ENCODE measurements around the gene MRC1.

MRC1 gene

DNA sequence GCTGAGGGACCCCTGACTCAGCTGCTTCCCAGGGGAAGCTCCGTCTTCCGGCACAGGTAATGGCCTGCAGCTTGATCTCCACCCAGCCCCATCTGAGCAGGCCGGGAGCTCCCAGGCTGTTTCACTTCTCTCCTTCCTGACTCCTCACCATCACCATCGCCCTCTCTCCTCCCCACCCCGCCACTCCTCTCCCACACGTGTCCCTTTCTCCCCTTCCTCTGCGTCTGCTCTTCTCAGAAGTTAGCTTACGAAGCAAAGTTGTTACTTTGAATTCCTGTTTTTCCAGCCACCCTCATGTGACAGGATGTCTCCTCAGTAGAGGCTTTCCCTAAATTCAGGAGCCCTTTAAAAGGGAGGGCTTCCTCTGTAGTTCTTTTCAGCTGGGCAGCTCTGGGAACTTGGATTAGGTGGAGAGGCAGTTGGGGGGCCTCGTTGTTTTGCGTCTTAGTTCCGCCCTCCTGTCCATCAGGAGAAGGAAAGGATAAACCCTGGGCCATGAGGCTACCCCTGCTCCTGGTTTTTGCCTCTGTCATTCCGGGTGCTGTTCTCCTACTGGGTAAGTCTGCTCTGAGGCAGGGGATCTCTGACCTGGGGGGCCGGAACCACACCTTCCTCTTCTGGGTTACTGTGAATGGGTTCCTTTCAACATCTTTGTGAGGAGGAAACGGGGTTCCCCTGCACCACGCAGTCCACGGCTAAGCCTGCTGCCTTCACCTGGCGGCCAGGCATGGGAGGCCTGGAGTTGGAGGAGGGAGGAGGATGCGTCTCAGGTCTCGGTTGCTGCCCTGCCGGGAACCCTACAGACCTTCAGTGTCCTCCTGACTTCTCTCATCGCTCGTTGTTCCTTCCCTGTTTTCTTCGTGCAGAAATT lies at the start of gene MRC1:
Gene MRC1 (plus strand): TSS at position 378 of the 871 bp plus-strand sequence. CDS start 118 bp downstream, at position 496.
- H3K4me3 ChIP-seq (ENCODE audit: low read depth, low read length): no peak within 1 kb of the TSS
- DNase-seq (ENCODE audit: low read depth): no peak
- TF ChIP-seq, protein P1, sequence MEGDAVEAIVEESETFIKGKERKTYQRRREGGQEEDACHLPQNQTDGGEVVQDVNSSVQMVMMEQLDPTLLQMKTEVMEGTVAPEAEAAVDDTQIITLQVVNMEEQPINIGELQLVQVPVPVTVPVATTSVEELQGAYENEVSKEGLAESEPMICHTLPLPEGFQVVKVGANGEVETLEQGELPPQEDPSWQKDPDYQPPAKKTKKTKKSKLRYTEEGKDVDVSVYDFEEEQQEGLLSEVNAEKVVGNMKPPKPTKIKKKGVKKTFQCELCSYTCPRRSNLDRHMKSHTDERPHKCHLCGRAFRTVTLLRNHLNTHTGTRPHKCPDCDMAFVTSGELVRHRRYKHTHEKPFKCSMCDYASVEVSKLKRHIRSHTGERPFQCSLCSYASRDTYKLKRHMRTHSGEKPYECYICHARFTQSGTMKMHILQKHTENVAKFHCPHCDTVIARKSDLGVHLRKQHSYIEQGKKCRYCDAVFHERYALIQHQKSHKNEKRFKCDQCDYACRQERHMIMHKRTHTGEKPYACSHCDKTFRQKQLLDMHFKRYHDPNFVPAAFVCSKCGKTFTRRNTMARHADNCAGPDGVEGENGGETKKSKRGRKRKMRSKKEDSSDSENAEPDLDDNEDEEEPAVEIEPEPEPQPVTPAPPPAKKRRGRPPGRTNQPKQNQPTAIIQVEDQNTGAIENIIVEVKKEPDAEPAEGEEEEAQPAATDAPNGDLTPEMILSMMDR (conservative IDR thresholded peaks at IDR 0.05; ENCODE audit: low read depth, low read length): no peak

DNA sequence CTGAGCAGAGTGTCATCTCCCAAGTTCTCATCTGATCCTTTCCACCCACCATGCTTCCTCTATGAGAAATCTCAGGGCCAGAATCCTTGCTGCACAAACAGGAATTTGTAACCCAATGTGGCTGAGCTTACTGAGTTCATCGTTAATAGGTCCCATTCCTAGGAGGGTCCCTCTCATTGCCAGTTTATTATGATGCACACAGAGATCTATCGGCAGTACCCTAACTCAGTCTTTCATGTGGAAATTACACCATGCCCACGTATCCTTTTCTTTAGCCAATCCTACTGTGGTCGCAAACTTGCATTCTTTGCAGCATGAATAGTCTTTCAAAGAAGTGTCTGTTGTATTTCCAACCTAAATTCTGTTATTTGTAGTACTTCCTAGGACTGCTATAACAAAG lies 45.0 kb upstream of the MRC1 start:
- TF ChIP-seq, protein P1 (conservative IDR thresholded peaks at IDR 0.05; ENCODE audit: low read depth, low read length): no peak
- H3K4me3 ChIP-seq (ENCODE audit: low read depth, low read length): no peak overlapping the region
- no peak for DNase-seq (ENCODE audit: low read depth)

- no peak for DNase-seq (ENCODE audit: low read depth)
- TF ChIP-seq, protein P1 (conservative IDR thresholded peaks at IDR 0.05; ENCODE audit: low read depth, low read length): no peak
- no peak overlapping the region for H3K4me3 ChIP-seq (ENCODE audit: low read depth, low read length)
Measured at GRCh38 chr10:17765602-17766001, 43.5 kb upstream of the MRC1 start.

DNA sequence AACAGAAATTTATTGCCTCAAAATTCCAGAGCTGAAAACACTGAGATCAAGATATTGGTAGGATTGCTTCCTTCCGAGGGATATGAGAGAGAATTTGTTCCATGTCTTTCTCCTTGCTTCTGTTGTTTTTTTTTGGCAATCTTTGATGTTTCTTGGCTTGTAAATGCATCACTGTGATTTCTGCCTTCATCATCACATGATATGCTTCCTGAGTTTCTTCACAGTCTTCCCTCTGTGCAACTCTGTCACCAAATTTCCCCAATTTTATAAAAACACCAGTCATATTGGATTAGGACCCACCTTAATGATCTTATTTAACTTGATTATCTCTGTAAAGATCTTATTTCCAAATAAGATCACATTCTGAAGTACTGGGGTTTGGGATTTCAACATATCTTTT lies 42.4 kb upstream of the MRC1 start:
- H3K4me3 ChIP-seq (ENCODE audit: low read depth, low read length): no peak overlapping the region
- TF ChIP-seq, protein P1 (conservative IDR thresholded peaks at IDR 0.05; ENCODE audit: low read depth, low read length): no peak
- DNase-seq (ENCODE audit: low read depth): no peak

- no peak for DNase-seq (ENCODE audit: low read depth)
- TF ChIP-seq, protein P1 (conservative IDR thresholded peaks at IDR 0.05; ENCODE audit: low read depth, low read length): no peak
- no peak overlapping the region for H3K4me3 ChIP-seq (ENCODE audit: low read depth, low read length)
Measured at GRCh38 chr10:17768496-17768895, 40.7 kb upstream of the MRC1 start.

DNA sequence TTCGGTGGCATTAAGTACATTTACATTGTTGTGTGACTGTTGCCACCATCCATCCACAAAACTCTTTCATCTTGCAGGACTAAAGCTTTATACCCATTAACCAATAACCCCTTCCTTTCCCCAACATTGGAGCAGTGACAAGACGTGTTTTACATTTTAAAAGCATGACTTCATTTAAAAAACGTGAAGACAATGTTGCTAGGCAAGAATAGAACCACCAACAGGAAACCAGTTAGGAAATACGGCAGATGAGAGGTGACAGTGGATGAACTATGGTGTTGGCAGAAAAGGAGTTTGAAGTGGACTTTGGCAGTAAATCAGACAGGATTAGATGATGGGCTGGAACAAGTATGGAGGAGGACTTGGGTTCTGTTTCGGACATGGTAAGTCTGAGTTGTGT lies 40.2 kb upstream of the MRC1 start:
- DNase-seq (ENCODE audit: low read depth): peak; percentile 61
- TF ChIP-seq, protein P1 (conservative IDR thresholded peaks at IDR 0.05; ENCODE audit: low read depth, low read length): no peak
- H3K4me3 ChIP-seq (ENCODE audit: low read depth, low read length): no peak overlapping the region

- TF ChIP-seq, protein P1 (conservative IDR thresholded peaks at IDR 0.05; ENCODE audit: low read depth, low read length): no peak
- no peak for DNase-seq (ENCODE audit: low read depth)
- no peak overlapping the region for H3K4me3 ChIP-seq (ENCODE audit: low read depth, low read length)
Measured at GRCh38 chr10:17771017-17771416, 38.1 kb upstream of the MRC1 start.

Data from choroid plexus epithelial cell (primary cell).